HG03196 (cell line): ENCODE results near the gene KRTAP10-7.
"Not testable (repeated sequence)": the region's sequence is repeated elsewhere in the genome, so short reads cannot be mapped to it uniquely, and the experiment has no call there.

Experiments used
- ATAC-seq: cut with Tn5 transposase; IDR thresholded peaks from one replicate; pipeline ENCODE4 v1.9.1; 2021; ENCODE audit not compliant: unreplicated experiment

Gene KRTAP10-7

DNA sequence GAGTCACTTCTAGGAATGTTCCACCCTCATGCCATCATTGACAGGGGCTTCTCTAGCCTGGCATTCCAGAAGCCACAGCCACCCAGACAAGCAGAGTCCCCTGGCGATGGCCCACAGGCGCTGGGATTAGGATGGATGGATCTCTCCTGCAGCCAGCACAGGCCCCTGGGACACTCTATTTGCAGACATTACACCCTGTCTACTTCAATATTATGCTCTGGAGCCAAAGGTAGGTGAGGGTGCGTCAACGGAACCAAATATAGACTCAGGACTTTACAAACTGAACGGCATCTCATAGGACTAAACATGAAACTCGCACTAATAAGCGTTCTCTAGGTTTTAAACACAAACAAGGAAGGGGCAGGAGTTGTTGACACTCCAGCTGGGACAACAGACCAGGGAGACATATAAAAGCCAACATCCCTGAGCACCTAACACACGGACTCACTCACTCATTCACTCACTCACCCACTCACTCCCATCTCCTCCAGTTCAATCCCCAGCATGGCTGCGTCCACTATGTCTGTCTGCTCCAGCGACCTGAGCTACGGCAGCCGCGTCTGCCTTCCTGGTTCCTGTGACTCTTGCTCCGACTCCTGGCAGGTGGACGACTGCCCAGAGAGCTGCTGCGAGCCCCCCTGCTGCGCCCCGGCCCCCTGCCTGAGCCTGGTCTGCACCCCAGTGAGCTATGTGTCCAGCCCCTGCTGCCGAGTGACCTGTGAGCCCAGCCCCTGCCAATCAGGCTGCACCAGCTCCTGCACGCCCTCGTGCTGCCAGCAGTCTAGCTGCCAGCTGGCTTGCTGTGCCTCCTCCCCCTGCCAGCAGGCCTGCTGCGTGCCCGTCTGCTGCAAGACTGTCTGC, at the start of gene KRTAP10-7:
TSS of gene KRTAP10-7 (plus strand) at position 480 of the 861 bp plus-strand sequence. CDS start at position 505, 25 bp downstream.
- not testable (repeated sequence) for ATAC-seq

GRCh38 chr21:44550807-44551206, 49.6 kb upstream of the KRTAP10-7 start:
- no peak for ATAC-seq

DNA sequence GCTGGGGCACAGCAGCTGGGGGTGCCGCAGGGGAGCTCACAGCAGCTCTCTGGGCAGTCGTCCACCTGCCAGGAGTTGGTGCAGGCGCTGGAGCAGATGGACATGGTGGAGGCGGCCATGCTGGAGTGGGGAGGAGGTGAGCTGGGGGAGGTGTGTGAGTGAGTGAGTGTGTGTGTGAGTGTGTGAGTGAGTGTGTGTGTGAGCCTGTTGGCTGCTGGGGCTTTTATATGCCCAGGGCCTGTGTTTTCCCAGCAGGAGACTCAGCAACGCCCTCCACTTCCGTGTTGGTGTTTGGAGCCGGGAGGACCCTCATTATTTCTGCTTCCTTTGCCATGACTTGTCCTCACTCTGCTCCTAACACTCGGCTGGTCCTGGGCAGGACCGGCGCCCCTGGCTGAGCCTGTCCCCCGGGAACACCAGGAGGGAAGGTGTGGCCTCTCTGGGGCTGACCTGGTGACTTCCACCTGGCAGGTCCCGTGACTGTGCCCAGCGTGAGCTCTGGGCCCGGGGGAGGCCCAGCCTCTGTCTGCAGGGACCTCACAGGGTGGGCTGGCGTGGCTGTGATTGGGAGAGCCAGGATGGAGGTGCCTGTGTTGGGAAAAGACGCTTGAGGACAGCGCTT, 48.9 kb upstream of the KRTAP10-7 start, which contains the start of gene KRTAP10-2:
TSS of gene KRTAP10-2 (minus strand) at position 166 of the 622 bp plus-strand sequence. CDS start at position 119, 47 bp downstream.
- ATAC-seq: no peak

- ATAC-seq: no peak
These were observed 48.3 kb upstream of the KRTAP10-7 start for GRCh38 chr21:44552136-44552535.

- ATAC-seq: no peak
These were observed 47.7 kb upstream of the KRTAP10-7 start for GRCh38 chr21:44552681-44553080.

DNA sequence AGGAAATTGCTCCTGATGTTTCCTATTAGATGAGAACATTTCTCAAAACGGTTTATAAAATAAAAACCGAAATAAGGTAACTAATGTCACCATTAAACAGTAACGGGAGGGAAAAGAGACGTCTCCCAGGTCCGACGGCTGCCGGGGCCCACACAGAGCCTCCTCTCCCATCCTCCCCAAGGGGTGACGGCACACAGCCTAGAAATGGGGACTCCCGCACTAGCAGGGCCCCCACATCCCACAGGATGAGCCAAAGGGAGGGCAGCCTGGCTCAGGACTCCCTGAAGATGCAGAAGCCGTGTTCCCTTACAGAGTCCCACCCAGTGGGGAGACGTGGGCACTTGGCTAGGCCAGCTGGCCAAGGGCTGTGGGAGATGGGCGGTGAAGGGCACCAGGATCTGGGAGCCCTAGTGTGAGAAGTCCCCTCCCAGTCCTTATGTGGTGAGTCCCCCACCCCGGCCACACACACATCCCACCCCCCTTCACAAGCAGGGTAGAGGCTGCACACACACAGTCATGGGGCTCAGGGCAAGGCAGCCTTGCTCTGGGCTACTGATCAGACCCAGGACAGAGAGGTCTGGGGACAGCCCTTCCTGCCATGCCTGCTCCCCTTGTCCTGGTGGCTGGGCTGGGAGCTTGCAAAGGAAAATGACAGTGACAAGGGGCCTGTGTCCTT, 45.1 kb upstream of the KRTAP10-7 start:
- ATAC-seq: no peak

GRCh38 chr21:44556879-44557278, 43.5 kb upstream of the KRTAP10-7 start:
- ATAC-seq: no peak

GRCh38 chr21:44557491-44558328, 42.7 kb upstream of the KRTAP10-7 start:
- ATAC-seq: no peak

GRCh38 chr21:44558329-44558675, 42.1 kb upstream of the KRTAP10-7 start:
- not testable (repeated sequence) for ATAC-seq

GRCh38 chr21:44558695-44559094, 41.7 kb upstream of the KRTAP10-7 start, which contains the start of gene KRTAP10-3:
Gene KRTAP10-3 (minus strand): TSS chr21:44558795. CDS start chr21:44558715, 80 bp downstream.
- no peak for ATAC-seq

- no peak for ATAC-seq
These were observed 36.3 kb upstream of the KRTAP10-7 start for GRCh38 chr21:44564099-44564498.

- ATAC-seq: no peak
These were observed 35.4 kb upstream of the KRTAP10-7 start for GRCh38 chr21:44564886-44565598.

GRCh38 chr21:44566403-44566802, 34.0 kb upstream of the KRTAP10-7 start:
- ATAC-seq: no peak

GRCh38 chr21:44567481-44568171, 32.8 kb upstream of the KRTAP10-7 start:
- no peak for ATAC-seq

DNA sequence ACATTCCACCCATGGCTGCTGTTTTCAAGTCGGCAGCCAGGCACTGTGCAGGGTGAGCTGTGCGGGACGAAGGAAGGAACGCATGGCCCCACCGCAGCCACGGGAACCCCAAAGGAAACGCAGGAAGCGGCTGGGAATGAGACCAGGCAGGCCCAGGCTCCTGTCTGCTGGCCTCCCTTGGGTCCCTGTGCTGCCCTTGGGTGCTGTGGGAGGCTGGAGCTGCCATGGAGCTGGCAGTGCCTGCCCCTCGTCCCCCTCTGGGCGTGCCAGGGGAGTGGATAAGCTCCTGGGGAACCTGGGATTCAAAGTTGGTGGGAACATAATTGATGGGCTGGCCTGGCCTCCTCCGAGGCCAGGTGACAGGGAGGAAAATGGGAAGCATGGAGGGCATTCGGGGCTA, 32.1 kb upstream of the KRTAP10-7 start:
- ATAC-seq: no peak

- ATAC-seq: no peak
These were observed 31.5 kb upstream of the KRTAP10-7 start for GRCh38 chr21:44568667-44569556.

GRCh38 chr21:44569861-44570517, 30.4 kb upstream of the KRTAP10-7 start:
- no peak for ATAC-seq

- ATAC-seq: no peak
These were observed 29.1 kb upstream of the KRTAP10-7 start for GRCh38 chr21:44571296-44571695.
